Esophagus muscularis mucosa (tissue), 4 donors: ENCODE data around the gene ALDH3B1.

Experiments
- CTCF ChIP-seq, 3 experiments: fragments of 200-600 bp in 2 of 3; fragments of 450-650 bp in 1 of 3; sonication (generic) in 2 of 3; IDR thresholded peaks; one replicate each; pipeline ENCODE4 v1.5.1; 2017 to 2019; ENCODE audit warnings: antibody characterized with exemption in 3 of 3, mild to moderate bottlenecking in 2 of 3, moderate library complexity in 1 of 3
- EP300 ChIP-seq: sonication (generic); formaldehyde crosslinking; IDR thresholded peaks from one replicate; pipeline ENCODE4 v1.6.1; 2017; ENCODE audit warnings: antibody characterized with exemption
- POLR2A ChIP-seq: fragments of 450-650 bp; IDR thresholded peaks from one replicate; pipeline ENCODE4 v1.6.1; 2017; ENCODE audit warnings: antibody characterized with exemption, moderate library complexity, mild to moderate bottlenecking, low read depth

- no peak for TF ChIP-seq CTCF (IDR thresholded peaks at IDR 0.05)
- no peak for TF ChIP-seq EP300
- no peak for TF ChIP-seq POLR2A
Measured at GRCh38 chr11:68041617-68042218, 31.6 kb downstream of the ALDH3B1 start.
